ENCODE measurements around the gene USP22. TPM values are rescaled to one million over a fixed set of nuclear protein-coding genes. Genes with fewer than 3 reads are reported as not detected.

USP22 gene
- total RNA-seq, 1 experiment from 2014 or later, result 210 TPM

GRCh38 chr17:21034340-21035235 is 8.2 kb downstream of the USP22 start:
- no peaks in the 10 kb centered on the region for H3K9me3 ChIP-seq (ENCODE audit: control insufficient read depth in 1 of 2, insufficient read depth in 1 of 2, low read depth in 1 of 2, low read length in 2 of 2)
- no peak for TF ChIP-seq REST (IDR thresholded peaks at IDR 0.05; ENCODE audit: low read depth)
- TF ChIP-seq, protein P1, sequence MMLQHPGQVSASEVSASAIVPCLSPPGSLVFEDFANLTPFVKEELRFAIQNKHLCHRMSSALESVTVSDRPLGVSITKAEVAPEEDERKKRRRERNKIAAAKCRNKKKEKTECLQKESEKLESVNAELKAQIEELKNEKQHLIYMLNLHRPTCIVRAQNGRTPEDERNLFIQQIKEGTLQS (IDR thresholded peaks at IDR 0.05), result no peak
- no peak for TF ChIP-seq CBX3 (IDR thresholded peaks at IDR 0.05; ENCODE audit: low read depth)
- TF ChIP-seq ELF1 (IDR thresholded peaks at IDR 0.05; ENCODE audit: borderline replicate concordance, low read depth), result no peak
- TF ChIP-seq EZH2phosphoT487 (IDR thresholded peaks at IDR 0.05; ENCODE audit: borderline replicate concordance), result no peak
- no peak for TF ChIP-seq ZNF274 (IDR thresholded peaks at IDR 0.05; ENCODE audit: low read depth, low read length)
- TF ChIP-seq SIN3A (IDR thresholded peaks at IDR 0.05; ENCODE audit: low read depth), result no peak
- no peak for TF ChIP-seq MAX (IDR thresholded peaks at IDR 0.05)
- TF ChIP-seq ZFX (IDR thresholded peaks at IDR 0.05), result no peak
- no peak for TF ChIP-seq POLR2AphosphoS5 (IDR thresholded peaks at IDR 0.05; ENCODE audit: low read depth, low read length)
- TF ChIP-seq CTCF (IDR thresholded peaks at IDR 0.05 in 2 of 3, conservative IDR thresholded peaks at IDR 0.05 in 1 of 3; ENCODE audit: borderline replicate concordance in 1 of 3, insufficient read depth in 1 of 3, low read depth in 2 of 3, low read length in 2 of 3), result no peak
- no peak for TF ChIP-seq EGR1 (IDR thresholded peaks at IDR 0.05; ENCODE audit: low read depth)
- TF ChIP-seq EZH2 (IDR thresholded peaks at IDR 0.05), result no peak
- no peak for TF ChIP-seq SP1 (IDR thresholded peaks at IDR 0.05; ENCODE audit: low read depth)
- no peak for TF ChIP-seq JUND (IDR thresholded peaks at IDR 0.05)
- no peak for TF ChIP-seq TCF7L2 (IDR thresholded peaks at IDR 0.05; ENCODE audit: borderline replicate concordance, extremely low read depth, insufficient read depth, insufficient read length)
- H3K79me2 ChIP-seq (ENCODE audit: insufficient read depth, low read length), result peaks cover 100% of the 10 kb centered on the region
- no peak overlapping the region for H3K9ac ChIP-seq (ENCODE audit: low read length)
- H3K36me3 ChIP-seq (ENCODE audit: control insufficient read depth in 1 of 2, insufficient read depth in 2 of 2, low read length in 2 of 2), result peaks cover 7 to 26% of the 10 kb centered on the region in 2 experiments; a peak in 3 of 4 replicates
- peaks cover under 1 to 3% of the 10 kb centered on the region in 2 experiments for H3K4me1 ChIP-seq (ENCODE audit: control insufficient read depth in 1 of 2, insufficient read depth in 2 of 2, low read length in 2 of 2)
- no peak overlapping the region for H3K27ac ChIP-seq (ENCODE audit: low read depth, low read length)
- no peaks in the 10 kb centered on the region for H3K9me2 ChIP-seq (ENCODE audit: insufficient read depth)
- H2AFZ ChIP-seq (ENCODE audit: low read depth, low read length, poor library complexity, severe bottlenecking), result no peak overlapping the region
- no peak overlapping the region for H3K4me3 ChIP-seq (replicated peaks in 1 of 2; ENCODE audit: low read depth in 1 of 2, low read length in 2 of 2)
- H3K4me2 ChIP-seq (ENCODE audit: low read length), result no peak overlapping the region
- no peak for ATAC-seq
- ChIA-PET POLR2A (interaction anchor here (1.3 kb wide), 1 partner anchor 8 kb away, joined by 4 read pairs; the partner anchor contains the start of gene USP22), RAD21 (ENCODE audit: low non-redundant PET in 1 of 2, low total read pairs in 2 of 2, uncharacterized antibody in 2 of 2, unreplicated experiment in 2 of 2) (no interaction called here), CTCF (no interaction called here)
- no peak for DNase-seq (ENCODE audit: low read depth, low spot score)
- H3K27me3 ChIP-seq (ENCODE audit: insufficient read depth, low read length), result no peaks in the 10 kb centered on the region
- peaks cover 64% of the 10 kb centered on the region for H4K20me1 ChIP-seq (ENCODE audit: insufficient read depth)
- BruUV-seq (replicated peaks), result no TSS peak
- intact Hi-C loops (cut with micrococcal nuclease), result no loop called here
